H1 (cell line): ENCODE measurements around the gene GATAD2B. TPM values are rescaled to one million over a fixed set of nuclear protein-coding genes. Genes with fewer than 3 reads are reported as not detected.

Experiments
- CTCF ChIA-PET: fragments of 300-600 bp; sonication (Branson Sonifier 250); formaldehyde crosslinking; loops from one replicate; lab custom pipeline; 2021; ENCODE audit not compliant: partially characterized antibody; lab: Charles Lee
- POLR2A ChIA-PET: fragments of 300-600 bp; sonication (Branson Sonifier 250); formaldehyde crosslinking; loops from one replicate; lab custom pipeline; 2021; ENCODE audit warnings: inconsistent platforms; ENCODE audit not compliant: partially characterized antibody; lab: Charles Lee
- DNase-seq, 2 experiments: peaks; one replicate each; pipeline versions ENCODE4 v3.0.0 to v3.0.0-alpha.2; 2010 to 2022; ENCODE audit warnings: low spot score in 2 of 2, low read depth in 1 of 2, mixed read lengths in 1 of 2
- FAIRE-seq: peaks from 2 replicates; lab custom pipeline; 2011; peaks lifted over from hg19 to GRCh38; lab: Jason Lieb, UNC
- H2AFZ ChIP-seq: 2 replicates; pipeline ENCODE4 v1.8.1; 2012; ENCODE audit warnings: low read length, inconsistent platforms
- H2AK5ac ChIP-seq: 2 replicates; pipeline ENCODE4 v1.6.1; 2013; ENCODE audit warnings: low read depth, low read length
- H2BK120ac ChIP-seq: replicated peaks from 2 replicates; pipeline ENCODE3; 2013; ENCODE audit warnings: low read depth, low read length, inconsistent platforms
- H2BK12ac ChIP-seq: 2 replicates; pipeline ENCODE4 v1.6.1; 2013; ENCODE audit warnings: low read depth, low read length
- H2BK15ac ChIP-seq: 2 replicates; pipeline ENCODE4 v1.6.1; 2013; ENCODE audit warnings: low read length
- H2BK20ac ChIP-seq: 2 replicates; pipeline ENCODE4 v1.6.1; 2013; ENCODE audit warnings: low read length
- H2BK5ac ChIP-seq: 2 replicates; pipeline ENCODE4 v1.6.1; 2013; ENCODE audit warnings: low read depth, low read length
- H3K14ac ChIP-seq: 2 replicates; pipeline ENCODE4 v1.6.1; 2013; ENCODE audit warnings: inconsistent platforms; ENCODE audit not compliant: insufficient read length
- H3K18ac ChIP-seq: 2 replicates; pipeline ENCODE4 v1.6.1; 2013; ENCODE audit warnings: low read length; ENCODE audit errors: extremely low read depth
- H3K23ac ChIP-seq: 2 replicates; pipeline ENCODE4 v1.6.1; 2013; ENCODE audit warnings: inconsistent platforms; ENCODE audit not compliant: insufficient read length
- H3K23me2 ChIP-seq: 2 replicates; pipeline ENCODE4 v1.6.1; 2013; ENCODE audit warnings: low read depth, low read length
- H3K27ac ChIP-seq: 2 replicates; pipeline ENCODE4 v1.6.1; 2011; ENCODE audit warnings: low read depth, low read length, inconsistent platforms
- H3K27me3 ChIP-seq, 4 experiments: replicated peaks in 1 of 4; 1 replicate in 1 of 4; 2 replicates in 3 of 4; pipeline versions ENCODE4 v1.6.1 to v1.8.1; 2011 to 2013; ENCODE audit warnings: low read length in 3 of 4, mild to moderate bottlenecking in 3 of 4, inconsistent platforms in 2 of 4, mixed read lengths in 2 of 4, moderate library complexity in 1 of 4; ENCODE audit not compliant: control insufficient read depth in 3 of 4, insufficient read depth in 3 of 4; ENCODE audit errors: extremely low read depth in 1 of 4
- H3K36me3 ChIP-seq, 4 experiments: 2 replicates each; pipeline versions ENCODE4 v1.6.1 to v1.8.1; 2011 to 2013; ENCODE audit warnings: mild to moderate bottlenecking in 4 of 4, low read length in 3 of 4, moderate library complexity in 2 of 4, control low read depth in 1 of 4, inconsistent platforms in 1 of 4; ENCODE audit not compliant: insufficient read depth in 4 of 4, control insufficient read depth in 2 of 4
- H3K4ac ChIP-seq: replicated peaks from 2 replicates; pipeline ENCODE3; 2013; ENCODE audit warnings: low read length, low read depth, mixed read lengths, inconsistent platforms; ENCODE audit not compliant: insufficient read length
- H3K4me1 ChIP-seq, 4 experiments: replicated peaks in 1 of 4; 1 replicate in 1 of 4; 2 replicates in 3 of 4; pipeline versions ENCODE4 v1.6.1 to v1.8.1; 2011 to 2013; ENCODE audit warnings: low read length in 3 of 4, inconsistent platforms in 2 of 4, mixed read lengths in 1 of 4; ENCODE audit not compliant: insufficient read depth in 4 of 4, control insufficient read depth in 3 of 4
- H3K4me2 ChIP-seq, 2 experiments: 2 replicates each; pipeline versions ENCODE4 v1.6.1 to v1.8.1; 2011 to 2013; ENCODE audit warnings: low read depth in 2 of 2, low read length in 2 of 2, control low read depth in 1 of 2, inconsistent platforms in 1 of 2, mild to moderate bottlenecking in 1 of 2; ENCODE audit not compliant: insufficient read depth in 1 of 2
- H3K4me3 ChIP-seq, 4 experiments: fragments of 200-600, 300-600 bp in 1 of 4; sonication (generic), shearing (Covaris generic), sonication (Bioruptor Twin) in 1 of 4; 2 replicates each; pipeline versions ENCODE4 v1.5.1 to v1.8.1; 2011 to 2016; ENCODE audit warnings: low read length in 4 of 4, low read depth in 3 of 4, control low read depth in 2 of 4, inconsistent platforms in 2 of 4, mild to moderate bottlenecking in 2 of 4, mixed read lengths in 1 of 4, moderate library complexity in 1 of 4; ENCODE audit not compliant: insufficient read depth in 2 of 4; ENCODE audit errors: extremely low read depth in 1 of 4
- H3K56ac ChIP-seq: replicated peaks from 2 replicates; pipeline ENCODE3; 2013; ENCODE audit warnings: low read depth, mild to moderate bottlenecking, mixed read lengths, low read length, inconsistent platforms; ENCODE audit not compliant: insufficient read length
- H3K79me1 ChIP-seq: 2 replicates; pipeline ENCODE4 v1.6.1; 2013; ENCODE audit warnings: low read depth, low read length, control low read depth
- H3K79me2 ChIP-seq, 2 experiments: 2 replicates each; pipeline versions ENCODE4 v1.6.1 to v1.8.1; 2012 to 2013; ENCODE audit warnings: low read length in 2 of 2, mild to moderate bottlenecking in 2 of 2, inconsistent platforms in 1 of 2; ENCODE audit not compliant: insufficient read depth in 2 of 2, control insufficient read depth in 1 of 2
- H3K9ac ChIP-seq, 4 experiments: replicated peaks in 1 of 4; 1 replicate in 1 of 4; 2 replicates in 3 of 4; pipeline versions ENCODE4 v1.6.1 to v1.8.1; 2011 to 2013; ENCODE audit warnings: low read depth in 3 of 4, low read length in 3 of 4, control low read depth in 2 of 4, mild to moderate bottlenecking in 2 of 4, moderate library complexity in 2 of 4, inconsistent platforms in 1 of 4; ENCODE audit errors: extremely low read depth in 1 of 4
- H3K9me3 ChIP-seq, 2 experiments: 2 replicates each; pipeline versions ENCODE4 v1.6.1 to v1.8.1; 2012 to 2013; ENCODE audit warnings: mild to moderate bottlenecking in 2 of 2, moderate library complexity in 2 of 2, control low read depth in 1 of 2, inconsistent platforms in 1 of 2, low read depth in 1 of 2, low read length in 1 of 2, mixed read lengths in 1 of 2; ENCODE audit not compliant: insufficient read depth in 2 of 2
- H4K20me1 ChIP-seq, 2 experiments: replicated peaks in 1 of 2; 2 replicates each; pipeline versions ENCODE3 to v1.8.1; 2011 to 2013; ENCODE audit warnings: inconsistent platforms in 2 of 2, low read length in 2 of 2, mild to moderate bottlenecking in 1 of 2; ENCODE audit not compliant: insufficient read depth in 2 of 2, control insufficient read depth in 1 of 2
- H4K5ac ChIP-seq: 2 replicates; pipeline ENCODE4 v1.6.1; 2013; ENCODE audit warnings: low read length, low read depth, mixed read lengths, inconsistent platforms; ENCODE audit not compliant: insufficient read length
- H4K8ac ChIP-seq: 2 replicates; pipeline ENCODE4 v1.8.0; 2013; ENCODE audit warnings: mild to moderate bottlenecking, moderate library complexity, low read length, inconsistent platforms; ENCODE audit not compliant: insufficient read depth; ENCODE audit errors: extremely low read depth
- H4K91ac ChIP-seq: replicated peaks from 2 replicates; pipeline ENCODE3; 2013; ENCODE audit warnings: low read length, mixed read lengths, inconsistent platforms; ENCODE audit not compliant: insufficient read length
- ASH2L ChIP-seq: fragments of 200-600, 300-600 bp; sonication (generic); IDR thresholded peaks from one replicate; pipeline ENCODE4 v1.7.1; 2017; ENCODE audit warnings: low read length
- ATF2 ChIP-seq: IDR thresholded peaks from 2 replicates; pipeline ENCODE4 v1.6.1; 2012; ENCODE audit warnings: low read length, inconsistent platforms
- BCL11A ChIP-seq, 2 experiments: IDR thresholded peaks; one replicate each; pipeline ENCODE4 v1.6.1; 2011; ENCODE audit warnings: low read depth in 2 of 2, low read length in 2 of 2, mild to moderate bottlenecking in 2 of 2
- CHD1 ChIP-seq: IDR thresholded peaks from 2 replicates; pipeline ENCODE4 v1.6.1; 2012; ENCODE audit warnings: low read depth, low read length, improper control_type of control experiment
- CTBP2 ChIP-seq: IDR thresholded peaks from 2 replicates; pipeline ENCODE4 v1.7.0; 2011; ENCODE audit warnings: borderline replicate concordance, mild to moderate bottlenecking, moderate library complexity, mixed read lengths, low read length; ENCODE audit not compliant: insufficient read depth, insufficient read length
- EZH2 ChIP-seq: fragments of 200-600 bp; sonication (generic); IDR thresholded peaks from 2 replicates; pipeline ENCODE4 v1.7.1; 2012; ENCODE audit warnings: low read depth, mild to moderate bottlenecking, moderate library complexity, low read length, inconsistent platforms; ENCODE audit not compliant: severe bottlenecking
- JUN ChIP-seq: IDR thresholded peaks from 2 replicates; pipeline ENCODE4 v1.6.1; 2011; ENCODE audit warnings: low read depth, mild to moderate bottlenecking, improper control_type of control experiment, low read length
- KDM4A ChIP-seq: IDR thresholded peaks from one replicate; pipeline ENCODE4 v1.7.1; 2012; ENCODE audit warnings: low read depth, mild to moderate bottlenecking, moderate library complexity, low read length, inconsistent platforms; ENCODE audit not compliant: severe bottlenecking
- KDM5A ChIP-seq: fragments of 200-600 bp; IDR thresholded peaks from 2 replicates; pipeline ENCODE4 v1.7.1; 2012; ENCODE audit warnings: mild to moderate bottlenecking, low read length, inconsistent platforms, mixed read lengths
- NRF1 ChIP-seq: IDR thresholded peaks from 2 replicates; pipeline ENCODE4 v1.6.1; 2011; ENCODE audit warnings: mild to moderate bottlenecking, low read depth, low read length, improper control_type of control experiment
- RFX5 ChIP-seq: IDR thresholded peaks from 2 replicates; pipeline ENCODE4 v1.6.1; 2011; ENCODE audit warnings: low read depth, low read length, improper control_type of control experiment, borderline replicate concordance
- ZNF274 ChIP-seq: IDR thresholded peaks from 2 replicates; pipeline ENCODE4 v1.7.0; 2012; ENCODE audit warnings: low read length, borderline replicate concordance; ENCODE audit errors: extremely low read depth
- WGBS, 2 experiments: shearing (Covaris generic) in 1 of 2; methylation state at CpG; one replicate each; pipeline versions ENCODE4 v1.1.6 to v1.1.7; 2013 to 2015; ENCODE audit warnings: low lambda C conversion rate in 2 of 2, mixed read lengths in 2 of 2, inconsistent platforms in 1 of 2, low coverage in 1 of 2, missing lambda C conversion rate in 1 of 2; ENCODE audit not compliant: insufficient replicate concordance in 2 of 2, insufficient coverage in 1 of 2, insufficient read length in 1 of 2; ENCODE audit errors: extremely low coverage in 1 of 2, missing lambda C conversion rate in 1 of 2; 5-methylcytosine and 5-hydroxymethylcytosine counted together
- polyA plus RNA-seq, 7 experiments: library from polyadenylated mRNA; depleted of rRNA in 3 of 7; stranded (reverse) in 5 of 7; unstranded in 2 of 7; fragments of >200 nt in 5 of 7; fragments of 200-250 nt in 2 of 7; gene quantifications; 1 replicate in 5 of 7; 2 replicates in 1 of 7; 4 replicates in 1 of 7; pipeline versions ENCODE4 v1.2.1 to v1.2.3, GENCODE V29; 2011 to 2013; ENCODE audit warnings: missing spikeins in 2 of 7, mixed read lengths in 2 of 7
- total RNA-seq: library from RNA; stranded (reverse); fragmentation: NEBNext Ultra II Directional; extraction: Animal tissue kit (Norgen Biotek cat#: 25700); gene quantifications from 2 replicates; pipeline ENCODE4 v1.2.1, GENCODE V29; 2021

The GATAD2B gene
- total and polyA plus RNA-seq, 2 of the 8 experiments (the other 6 are each of a cell fraction or from before 2014, with no cell fraction given) = 8.4 to 39.1 TPM

GRCh38 chr1:153881751-153882150 is 41.0 kb downstream of the GATAD2B start:
- Histone ChIP-seq H3K4ac (no peak overlapping the region), H2BK120ac (no peak overlapping the region), H3K79me2 (peaks cover 0 to 90% of the 10 kb centered on the region in 2 experiments; a peak in 3 of 4 replicates), H3K4me1 (peaks cover 0 to 13% (median 4%) of the 10 kb centered on the region in 4 experiments), H2AFZ (no peak overlapping the region), H4K20me1 (peaks cover 10 to 14% of the 10 kb centered on the region in 2 experiments), H3K23ac (no peak overlapping the region), H2BK15ac (no peak overlapping the region), H3K23me2 (no peaks in the 10 kb centered on the region), H2BK12ac (no peak overlapping the region), H3K27ac (no peak overlapping the region), H3K9ac (peak overlapping the region in 1 of 4 experiments; percentile 28; a peak in 1 of 7 replicates), H4K5ac (no peak overlapping the region), H3K9me3 (no peaks in the 10 kb centered on the region), H3K14ac (no peak overlapping the region), H3K27me3 (no peaks in the 10 kb centered on the region), H4K8ac (no peak overlapping the region), H3K4me3 (no peak overlapping the region), H2BK20ac (no peak overlapping the region), H3K36me3 (no peaks in the 10 kb centered on the region), H3K79me1 (no peaks in the 10 kb centered on the region; the same call in none of the 2 replicates), H4K91ac (no peak overlapping the region), H2BK5ac (no peak overlapping the region), H3K4me2 (no peak overlapping the region; a peak in 1 of 4 replicates), H3K56ac (no peak overlapping the region), H2AK5ac (no peak overlapping the region), H3K18ac (no peak overlapping the region)
- no peak for FAIRE-seq
- ChIA-PET CTCF (no interaction called here), POLR2A (interaction anchor here (1.3 to 1.9 kb wide), 3 partner anchors 19 to 109 kb away, joined by 4 to 12 read pairs (median 5); partner anchors contain the start of gene RPS27)
- 73 to 100% methylated on average over 1 to 9 of the region's 9 CpGs for WGBS, 2 experiments
- DNase-seq = no peak
- no peak for TF ChIP-seq CTBP2
- TF ChIP-seq ATF2 = no peak
- TF ChIP-seq JUN = no peak
- TF ChIP-seq KDM5A = no peak
- TF ChIP-seq ASH2L = no peak
- TF ChIP-seq ZNF274 = no peak
- TF ChIP-seq EZH2 = no peak
- no peak for TF ChIP-seq BCL11A (IDR thresholded peaks at IDR 0.05; ENCODE audit: low read depth in 2 of 2, low read length in 2 of 2)
- TF ChIP-seq CHD1 = no peak
- no peak for TF ChIP-seq KDM4A
- TF ChIP-seq NRF1 = no peak
- TF ChIP-seq RFX5 = no peak
